Ascending aorta (tissue), 2 donors: ENCODE measurements around the gene BARX2. TPM values are rescaled to one million over a fixed set of nuclear protein-coding genes. Genes with fewer than 3 reads are reported as not detected.

Source experiments
- DNase-seq, 2 donors: peaks; one replicate each; pipeline ENCODE4 v3.0.0-alpha.2; 2019; ENCODE audit warnings: low spot score in 2 of 2
- H3K27ac ChIP-seq, 2 donors: fragments of 200-600 bp; sonication (generic); one replicate each; pipeline ENCODE4 v1.5.1; 2016 to 2017; ENCODE audit warnings: mild to moderate bottlenecking in 1 of 2
- H3K27me3 ChIP-seq: fragments of 200-600 bp; sonication (generic); one replicate; pipeline ENCODE4 v1.5.1; 2017
- H3K36me3 ChIP-seq, 2 donors: fragments of 200-600 bp; sonication (generic); one replicate each; pipeline ENCODE4 v1.5.1; 2016
- H3K4me1 ChIP-seq, 2 donors: fragments of 200-600 bp; sonication (generic); one replicate each; pipeline ENCODE4 v1.5.1; 2016 to 2017; ENCODE audit warnings: mild to moderate bottlenecking in 1 of 2
- H3K4me3 ChIP-seq, 2 donors: fragments of 200-600 bp; sonication (generic); one replicate each; pipeline ENCODE4 v1.5.1; 2016 to 2017; ENCODE audit warnings: mild to moderate bottlenecking in 1 of 2
- H3K9me3 ChIP-seq, 2 donors: fragments of 200-600 bp; sonication (generic); one replicate each; pipeline ENCODE4 v1.5.1; 2016
- CTCF ChIP-seq, 3 experiments: fragments of 200-600 bp in 2 of 3; fragments of 450-650 bp in 1 of 3; sonication (generic) in 2 of 3; IDR thresholded peaks; one replicate each; pipeline ENCODE4 v1.5.1; 2016 to 2019; ENCODE audit warnings: antibody characterized with exemption in 3 of 3, mild to moderate bottlenecking in 1 of 3, moderate library complexity in 1 of 3
- intact Hi-C: fragments of 100-400 bp; cut with DNase I; formaldehyde crosslinking; loops from one replicate; pipeline ENCODE4 v1.15.1; 2023
- total RNA-seq: library from RNA; depleted of rRNA; stranded (reverse); fragments of >200 nt; gene quantifications from one replicate; pipeline ENCODE4 v1.1.0, GENCODE V29; 2016

Gene BARX2
- total RNA-seq, 1 donor from 2014 or later, result not detected

- no peak for TF ChIP-seq CTCF (IDR thresholded peaks at IDR 0.05)
- Histone ChIP-seq H3K27ac (no peak overlapping the region), H3K27me3 (no peaks in the 10 kb centered on the region), H3K4me3 (no peak overlapping the region), H3K9me3 (no peaks in the 10 kb centered on the region), H3K36me3 (no peaks in the 10 kb centered on the region), H3K4me1 (no peaks in the 10 kb centered on the region)
- no peak for DNase-seq
- intact Hi-C loops, result no loop called here
Observed at GRCh38 chr11:129383502-129383901, 7.9 kb downstream of the BARX2 start.

GRCh38 chr11:129384415-129384814 is 8.8 kb downstream of the BARX2 start:
- Histone ChIP-seq H3K27ac (no peak overlapping the region), H3K4me1 (no peaks in the 10 kb centered on the region), H3K9me3 (no peaks in the 10 kb centered on the region), H3K36me3 (no peaks in the 10 kb centered on the region), H3K27me3 (no peaks in the 10 kb centered on the region), H3K4me3 (no peak overlapping the region)
- no peak for DNase-seq
- TF ChIP-seq CTCF (IDR thresholded peaks at IDR 0.05), result no peak
- intact Hi-C loops, result no loop called here

GRCh38 chr11:129385801-129386200 is 10.2 kb downstream of the BARX2 start:
- no peaks in the 10 kb centered on the region for H3K27me3 ChIP-seq
- no peak for TF ChIP-seq CTCF (IDR thresholded peaks at IDR 0.05)
- intact Hi-C loops, result no loop called here

GRCh38 chr11:129386795-129387397 is 11.2 kb downstream of the BARX2 start:
- intact Hi-C loops, result no loop called here
- Histone ChIP-seq H3K36me3 (no peaks in the 10 kb centered on the region), H3K27ac (no peak overlapping the region), H3K4me1 (no peaks in the 10 kb centered on the region), H3K9me3 (no peaks in the 10 kb centered on the region), H3K4me3 (no peak overlapping the region), H3K27me3 (no peaks in the 10 kb centered on the region)
- TF ChIP-seq CTCF (IDR thresholded peaks at IDR 0.05), result no peak
- no peak for DNase-seq

More at GRCh38 chr11:129385801-129386200, 10.2 kb downstream of the BARX2 start:
- no peak for DNase-seq
- Histone ChIP-seq H3K9me3 (no peaks in the 10 kb centered on the region), H3K27ac (no peak overlapping the region), H3K4me3 (no peak overlapping the region), H3K36me3 (no peaks in the 10 kb centered on the region), H3K4me1 (no peaks in the 10 kb centered on the region)

- Histone ChIP-seq H3K4me3 (no peak overlapping the region), H3K36me3 (no peaks in the 10 kb centered on the region), H3K27ac (no peak overlapping the region), H3K4me1 (no peaks in the 10 kb centered on the region), H3K9me3 (no peaks in the 10 kb centered on the region), H3K27me3 (no peaks in the 10 kb centered on the region)
- TF ChIP-seq CTCF (IDR thresholded peaks at IDR 0.05), result no peak
- intact Hi-C loops, result no loop called here
- no peak for DNase-seq
Observed at GRCh38 chr11:129387434-129387833, 11.8 kb downstream of the BARX2 start.

GRCh38 chr11:129388824-129389223 is 13.2 kb downstream of the BARX2 start:
- Histone ChIP-seq H3K4me3 (no peak overlapping the region), H3K9me3 (no peaks in the 10 kb centered on the region), H3K36me3 (no peaks in the 10 kb centered on the region), H3K27ac (no peak overlapping the region), H3K27me3 (no peaks in the 10 kb centered on the region), H3K4me1 (no peaks in the 10 kb centered on the region)
- DNase-seq, result no peak
- TF ChIP-seq CTCF (IDR thresholded peaks at IDR 0.05), result no peak
- intact Hi-C loops, result no loop called here
